Prostate gland (tissue), 2 donors: Measurements from ENCODE around the gene INCA1. TPM values are rescaled to one million over a fixed set of nuclear protein-coding genes. Genes with fewer than 3 reads are reported as not detected.

Experiments
- DNase-seq: peaks from one replicate; pipeline ENCODE4 v3.0.0-alpha.2; 2019; ENCODE audit warnings: low spot score
- H3K27ac ChIP-seq, 2 donors: fragments of 200-600 bp; sonication (generic); 2 replicates each; pipeline ENCODE4 v1.5.1; 2017 to 2019
- H3K27me3 ChIP-seq: fragments of 200-600 bp; sonication (generic); replicated peaks from 2 replicates; pipeline ENCODE4 v1.5.1; 2019; ENCODE audit not compliant: insufficient read depth
- H3K36me3 ChIP-seq, 2 donors: fragments of 200-600 bp; sonication (generic); 1 replicate in 1 of 2; 2 replicates in 1 of 2; pipeline versions ENCODE4 v1.5.1 to v1.8.1; 2017 to 2019
- H3K4me1 ChIP-seq: fragments of 200-600 bp; sonication (generic); replicated peaks from 2 replicates; pipeline ENCODE4 v1.5.1; 2019
- H3K4me3 ChIP-seq, 2 donors: fragments of 200-600 bp; sonication (generic); 2 replicates each; pipeline ENCODE4 v1.5.1; 2017 to 2019
- H3K9me3 ChIP-seq: fragments of 200-600 bp; sonication (generic); 2 replicates; pipeline ENCODE4 v1.5.1; 2017
- CTCF ChIP-seq, 4 experiments: fragments of 200-600 bp in 2 of 4; fragments of 450-650 bp in 2 of 4; sonication (generic) in 2 of 4; IDR thresholded peaks; 1 replicate in 3 of 4; 2 replicates in 1 of 4; pipeline ENCODE4 v1.5.1; 2016 to 2019; ENCODE audit warnings: antibody characterized with exemption in 4 of 4, mild to moderate bottlenecking in 2 of 4, moderate library complexity in 2 of 4
- POLR2A ChIP-seq: fragments of 450-650 bp; IDR thresholded peaks from one replicate; pipeline ENCODE4 v1.6.1; 2016; ENCODE audit warnings: antibody characterized with exemption, mild to moderate bottlenecking
- POLR2AphosphoS5 ChIP-seq: sonication (generic); formaldehyde crosslinking; IDR thresholded peaks from one replicate; pipeline ENCODE4 v1.6.1; 2017; ENCODE audit warnings: antibody characterized with exemption
- WGBS: methylation state at CpG from one replicate; pipeline ENCODE4 v1.1.5; 2018; 5-methylcytosine and 5-hydroxymethylcytosine counted together
- intact Hi-C: fragments of 100-400 bp; cut with DNase I; formaldehyde crosslinking; loops from one replicate; pipeline ENCODE4 v1.14.2; 2022
- total RNA-seq, 2 donors: library from RNA; depleted of rRNA; stranded (reverse); fragments of >200 nt; gene quantifications; one replicate each; pipeline ENCODE4 v1.1.0, GENCODE V29; 2016

INCA1 gene
- total RNA-seq, 2 donors from 2014 or later = 2.5 to 8.4 TPM

GRCh38 chr17:4948166-4948930 is 49.0 kb downstream of the INCA1 start, which contains the start of gene PFN1:
PFN1 (minus strand) TSS chr17:4948530; CDS start chr17:4948394, 136 bp downstream.
- peak within 1 kb of the TSS; percentile 88 to 96 for H3K27ac ChIP-seq
- H3K9me3 ChIP-seq = no peaks in the 10 kb centered on the region
- no peaks in the 10 kb centered on the region for H3K27me3 ChIP-seq
- peak within 1 kb of the TSS; percentile 94 to 100 for H3K4me3 ChIP-seq
- intact Hi-C loops = loop anchor here (1.0 to 5.0 kb wide), 3 partner anchors 18 to 49 kb away; partner anchors contain the start of genes CAMTA2, INCA1, KIF1C and SPAG7
- DNase-seq = peak; percentile 87
- under 1% methylated on average over 57 of the region's 59 CpGs for WGBS
- H3K36me3 ChIP-seq = no peaks in the 10 kb centered on the region
- TF ChIP-seq POLR2AphosphoS5 (peak; percentile 36), POLR2A (peak; percentile 86), CTCF (IDR thresholded peaks at IDR 0.05) (no peak)
- peaks cover 15% of the 10 kb centered on the region for H3K4me1 ChIP-seq

- DNase-seq = peak; percentile 33
- H3K27ac ChIP-seq = peak overlapping the region; percentile 88 to 96
- H3K9me3 ChIP-seq = no peaks in the 10 kb centered on the region
- no peaks in the 10 kb centered on the region for H3K27me3 ChIP-seq
- H3K4me3 ChIP-seq = peak overlapping the region; percentile 94 to 100
- under 1% methylated on average over 36 of the region's 56 CpGs for WGBS
- peaks cover 0 to 1% of the 10 kb centered on the region in 2 donors for H3K36me3 ChIP-seq
- TF ChIP-seq POLR2AphosphoS5 (peak; percentile 12), POLR2A (no peak), CTCF (IDR thresholded peaks at IDR 0.05) (peak in 1 of 4 experiments; percentile 3)
- peaks cover 15% of the 10 kb centered on the region for H3K4me1 ChIP-seq
- intact Hi-C loops = loop anchor here (1.0 to 5.0 kb wide), 3 partner anchors 19 to 50 kb away; partner anchors contain the start of genes CAMTA2, INCA1, KIF1C and SPAG7
Observed at GRCh38 chr17:4947411-4948165, 49.7 kb downstream of the INCA1 start.

- Histone ChIP-seq H3K27me3 (no peaks in the 10 kb centered on the region), H3K4me1 (peaks cover 15% of the 10 kb centered on the region), H3K36me3 (peaks cover 0 to 5% of the 10 kb centered on the region in 2 donors), H3K4me3 (peak overlapping the region; percentile 94 to 100), H3K27ac (peak overlapping the region; percentile 88 to 96), H3K9me3 (no peaks in the 10 kb centered on the region)
- intact Hi-C loops = loop anchor here (5.0 kb wide), 1 partner anchor 40 kb away; the partner anchor contains the start of gene CAMTA2
- 0% methylated on average over 6 of the region's 7 CpGs for WGBS
- no peak for DNase-seq
- TF ChIP-seq POLR2A (no peak), POLR2AphosphoS5 (no peak), CTCF (IDR thresholded peaks at IDR 0.05) (no peak)
Observed at GRCh38 chr17:4947010-4947410, 50.3 kb downstream of the INCA1 start.

- Histone ChIP-seq H3K9me3 (no peaks in the 10 kb centered on the region), H3K27ac (peak overlapping the region; percentile 88 to 96), H3K4me3 (peak overlapping the region; percentile 94 to 100), H3K36me3 (peaks cover 0 to 5% of the 10 kb centered on the region in 2 donors), H3K4me1 (peaks cover 16% of the 10 kb centered on the region), H3K27me3 (no peaks in the 10 kb centered on the region)
- TF ChIP-seq POLR2AphosphoS5 (no peak), POLR2A (no peak)
- intact Hi-C loops = loop anchor here (5.0 kb wide), 1 partner anchor 41 kb away; the partner anchor contains the start of gene CAMTA2
- 30% methylated on average over 16 of the region's 16 CpGs for WGBS
- no peak for DNase-seq
Observed at GRCh38 chr17:4946312-4946976, 50.9 kb downstream of the INCA1 start.
